Measurements from ENCODE around the gene MLLT1.

The MLLT1 gene

DNA sequence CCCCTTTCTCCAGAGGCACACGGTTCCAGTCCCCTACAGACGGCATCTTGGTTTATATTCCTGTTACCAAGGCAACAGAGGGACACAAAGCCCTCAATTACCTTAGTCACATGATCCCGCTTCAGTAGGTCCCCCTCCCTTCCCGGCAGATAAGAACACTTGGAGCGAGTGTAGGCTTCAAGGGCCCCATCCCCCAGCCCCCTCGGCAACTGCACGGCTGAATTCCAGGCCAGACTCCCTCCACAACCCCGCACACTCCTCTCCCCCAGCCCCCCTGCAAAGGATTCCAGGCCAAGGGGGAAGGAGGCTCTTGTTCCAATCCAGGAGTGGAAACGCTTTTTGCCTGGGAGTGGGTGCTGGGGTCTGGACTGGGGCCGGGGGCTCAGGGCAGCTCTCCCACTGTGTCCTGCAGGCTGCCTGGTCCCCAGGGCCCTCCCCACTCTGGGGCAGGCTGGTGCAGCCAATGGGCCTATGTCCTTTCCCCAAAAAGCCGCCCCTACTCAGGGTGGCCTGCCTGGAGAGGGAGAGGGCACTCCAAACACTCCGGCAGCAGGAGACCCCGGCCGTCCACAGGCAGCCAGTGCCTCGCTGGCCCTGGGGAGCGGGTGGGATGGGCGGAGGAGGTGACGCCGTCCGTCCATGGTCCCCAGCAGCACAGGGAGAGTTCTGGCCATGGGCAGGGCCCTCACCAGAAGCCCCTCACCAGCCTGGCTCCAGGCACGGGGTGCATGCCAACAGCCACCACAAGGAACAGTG lies 62.6 kb downstream of the MLLT1 start:
- H3K4me3 ChIP-seq (ENCODE audit: low read depth, low read length), result no peak overlapping the region
- TF ChIP-seq, protein P1, sequence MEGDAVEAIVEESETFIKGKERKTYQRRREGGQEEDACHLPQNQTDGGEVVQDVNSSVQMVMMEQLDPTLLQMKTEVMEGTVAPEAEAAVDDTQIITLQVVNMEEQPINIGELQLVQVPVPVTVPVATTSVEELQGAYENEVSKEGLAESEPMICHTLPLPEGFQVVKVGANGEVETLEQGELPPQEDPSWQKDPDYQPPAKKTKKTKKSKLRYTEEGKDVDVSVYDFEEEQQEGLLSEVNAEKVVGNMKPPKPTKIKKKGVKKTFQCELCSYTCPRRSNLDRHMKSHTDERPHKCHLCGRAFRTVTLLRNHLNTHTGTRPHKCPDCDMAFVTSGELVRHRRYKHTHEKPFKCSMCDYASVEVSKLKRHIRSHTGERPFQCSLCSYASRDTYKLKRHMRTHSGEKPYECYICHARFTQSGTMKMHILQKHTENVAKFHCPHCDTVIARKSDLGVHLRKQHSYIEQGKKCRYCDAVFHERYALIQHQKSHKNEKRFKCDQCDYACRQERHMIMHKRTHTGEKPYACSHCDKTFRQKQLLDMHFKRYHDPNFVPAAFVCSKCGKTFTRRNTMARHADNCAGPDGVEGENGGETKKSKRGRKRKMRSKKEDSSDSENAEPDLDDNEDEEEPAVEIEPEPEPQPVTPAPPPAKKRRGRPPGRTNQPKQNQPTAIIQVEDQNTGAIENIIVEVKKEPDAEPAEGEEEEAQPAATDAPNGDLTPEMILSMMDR (IDR thresholded peaks at IDR 0.05; ENCODE audit: borderline replicate concordance, insufficient read depth, low read depth, low read length), result no peak

DNA sequence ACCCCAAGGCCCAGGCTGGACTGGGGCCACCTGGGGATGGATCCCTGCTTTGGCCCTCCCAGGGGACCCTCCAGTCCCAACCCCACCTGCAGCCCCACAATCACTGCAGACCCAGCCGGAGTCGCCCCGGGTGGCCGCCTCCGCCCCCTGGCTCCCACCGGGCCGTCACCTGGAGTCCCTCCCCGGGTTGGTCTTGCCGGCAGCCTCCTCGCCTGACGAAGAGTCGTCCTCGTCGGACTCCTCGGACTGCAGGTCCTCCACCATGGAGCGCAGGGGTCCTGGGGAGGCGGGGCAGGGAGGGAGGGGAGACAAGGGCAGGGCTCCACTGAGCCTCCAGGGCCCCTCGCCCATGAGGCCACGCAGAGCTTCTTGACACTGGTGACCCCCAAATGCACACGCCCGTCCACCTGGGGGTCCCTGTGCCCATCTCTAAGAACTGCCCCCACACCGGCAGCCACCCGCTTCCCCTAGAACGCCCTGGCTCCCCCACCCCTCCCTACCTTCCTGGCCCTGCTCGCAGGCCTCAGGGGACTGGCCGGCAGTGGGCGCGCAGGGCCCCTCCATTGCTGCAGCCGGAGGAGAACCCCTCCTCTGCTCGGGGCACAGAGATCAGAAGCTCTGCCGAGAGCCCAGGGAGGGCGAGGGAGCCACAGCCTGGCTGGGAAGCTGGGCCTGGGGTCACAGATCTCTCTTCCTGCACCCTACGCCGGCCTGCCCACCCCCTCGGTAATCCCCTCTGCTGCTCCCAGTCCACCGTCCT lies 63.4 kb downstream of the MLLT1 start:
- TF ChIP-seq, protein P1 (IDR thresholded peaks at IDR 0.05; ENCODE audit: borderline replicate concordance, insufficient read depth, low read depth, low read length), result no peak
- H3K4me3 ChIP-seq (ENCODE audit: low read depth, low read length), result no peak overlapping the region

DNA sequence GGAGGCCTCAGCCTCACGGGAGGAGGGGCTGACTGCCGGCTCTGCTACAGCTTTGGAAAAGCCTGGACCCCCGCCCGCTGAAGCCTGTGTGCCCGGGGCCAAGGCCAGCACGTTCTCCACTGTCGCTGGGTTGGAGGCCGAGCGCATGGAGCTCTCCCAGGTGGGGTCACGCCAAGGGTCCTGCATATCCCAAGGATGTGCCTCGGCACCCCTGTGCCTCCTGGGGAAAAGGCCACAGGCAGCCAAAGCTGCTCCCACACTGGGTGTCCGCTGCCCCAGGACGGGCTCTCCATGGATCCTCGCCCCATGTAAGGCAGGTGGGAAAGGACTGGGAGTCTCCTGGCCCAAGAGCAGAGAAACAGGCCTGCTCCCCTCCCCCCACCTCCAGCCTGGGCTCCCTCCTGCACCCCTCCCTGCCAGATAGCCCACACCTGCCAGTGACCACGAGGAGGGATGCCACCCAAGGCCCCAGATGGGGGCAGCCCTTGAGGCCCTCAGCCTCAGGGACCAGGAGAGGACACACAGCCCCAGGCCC lies 64.0 kb downstream of the MLLT1 start:
- no peak overlapping the region for H3K4me3 ChIP-seq (ENCODE audit: low read depth, low read length)
- TF ChIP-seq, protein P1 (IDR thresholded peaks at IDR 0.05; ENCODE audit: borderline replicate concordance, insufficient read depth, low read depth, low read length), result no peak

DNA sequence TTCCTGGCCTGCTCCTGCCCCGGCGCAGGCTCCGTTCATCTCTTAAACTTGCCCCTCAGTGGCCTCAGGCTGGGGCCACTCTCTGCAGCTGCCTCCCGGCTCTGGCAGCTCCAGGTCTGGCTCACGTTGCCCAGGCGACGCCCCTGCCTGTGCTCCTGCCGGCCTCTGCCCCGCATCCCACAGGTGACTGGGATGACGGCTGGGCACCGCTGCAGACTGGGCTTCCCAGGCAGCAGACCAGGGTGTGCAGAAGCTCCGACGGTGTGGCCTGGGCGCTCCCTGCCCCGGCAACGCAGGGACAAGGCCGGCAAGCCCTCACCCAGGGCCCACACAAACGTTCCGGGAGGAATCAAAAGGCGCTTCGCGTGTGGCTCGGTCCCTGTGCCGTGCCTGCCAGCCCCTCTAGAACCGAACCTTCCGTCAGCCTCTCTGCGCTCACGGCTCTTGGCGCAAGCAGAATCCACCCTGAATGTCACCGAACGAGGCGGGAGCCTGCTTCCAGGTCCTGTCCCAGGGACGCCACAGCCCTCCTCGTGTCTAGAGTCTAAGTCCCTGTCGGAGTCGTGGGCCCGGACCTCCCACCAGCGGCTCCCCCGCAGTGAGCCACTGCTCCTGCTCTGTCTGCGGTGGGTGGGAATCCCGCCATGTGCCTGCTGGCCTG lies 64.8 kb downstream of the MLLT1 start:
- no peak overlapping the region for H3K4me3 ChIP-seq (ENCODE audit: low read depth, low read length)
- TF ChIP-seq, protein P1 (IDR thresholded peaks at IDR 0.05; ENCODE audit: borderline replicate concordance, insufficient read depth, low read depth, low read length), result no peak

DNA sequence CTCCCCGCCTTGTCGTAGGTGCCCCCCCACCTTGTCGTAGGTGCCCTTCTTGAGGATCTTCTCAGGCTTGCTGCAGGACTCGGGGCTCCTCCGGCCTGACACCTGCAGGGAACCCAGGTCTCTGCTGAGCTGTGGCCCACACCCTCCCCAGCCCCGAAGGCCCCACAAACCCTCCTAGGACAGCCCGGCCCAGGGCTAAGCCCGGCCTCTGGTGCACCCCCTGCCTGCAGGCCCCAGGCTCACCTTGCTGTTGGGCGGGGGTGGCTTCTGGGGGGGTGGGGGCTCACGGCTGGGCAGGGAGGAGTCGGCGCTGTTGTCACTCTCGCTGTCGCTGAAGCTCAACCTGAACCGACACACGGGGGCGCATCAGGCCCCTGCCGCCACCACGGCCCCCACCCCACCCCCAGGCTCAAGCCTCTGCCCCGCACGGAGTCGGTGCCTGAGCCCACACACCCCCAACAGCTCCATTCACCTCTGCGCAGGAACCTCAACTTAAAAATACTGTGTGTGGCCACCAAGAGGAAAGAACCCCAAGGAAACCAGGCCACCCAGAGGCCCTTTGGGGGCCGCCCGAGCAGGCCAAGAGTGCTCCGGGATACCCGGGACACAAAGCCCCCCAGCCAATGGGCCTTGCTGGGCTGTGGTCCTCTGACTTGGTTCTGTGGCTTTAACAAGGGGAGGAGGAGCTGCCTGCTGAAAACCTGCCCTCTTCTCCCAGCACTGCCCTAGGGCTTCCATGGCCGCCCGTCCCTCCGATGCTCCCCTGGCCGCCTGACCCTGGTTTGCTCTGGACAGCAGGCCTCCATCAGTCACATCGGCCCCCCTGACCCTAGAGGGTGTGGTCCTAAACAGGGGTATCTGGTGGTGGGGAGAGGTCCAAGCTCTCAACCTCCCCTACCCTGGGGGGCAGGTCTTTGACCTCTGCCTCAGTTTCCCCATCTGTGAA lies 65.8 kb downstream of the MLLT1 start:
- H3K4me3 ChIP-seq (ENCODE audit: low read depth, low read length), result no peak overlapping the region
- TF ChIP-seq, protein P1 (IDR thresholded peaks at IDR 0.05; ENCODE audit: borderline replicate concordance, insufficient read depth, low read depth, low read length), result no peak

DNA sequence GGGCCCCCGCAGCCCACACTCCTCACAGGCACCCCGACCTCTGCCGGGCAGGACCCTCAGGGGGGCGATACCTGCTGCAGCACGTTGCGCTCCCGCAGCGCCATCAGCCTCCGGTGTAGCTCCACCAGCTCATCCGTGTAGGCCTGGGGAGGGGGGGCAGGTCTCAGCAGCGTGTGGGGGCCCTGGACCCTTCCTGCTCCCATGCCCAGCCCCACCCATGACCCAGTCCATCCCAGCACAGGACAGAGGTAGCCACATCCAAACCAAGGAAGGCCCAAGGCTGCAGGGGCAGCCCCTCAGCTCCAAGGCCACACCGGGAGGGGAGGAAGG lies 66.5 kb downstream of the MLLT1 start:
- TF ChIP-seq, protein P1 (IDR thresholded peaks at IDR 0.05; ENCODE audit: borderline replicate concordance, insufficient read depth, low read depth, low read length), result no peak
- no peak overlapping the region for H3K4me3 ChIP-seq (ENCODE audit: low read depth, low read length)
